Measurements from ENCODE around the gene KIF1A. TPM values are rescaled to one million over a fixed set of nuclear protein-coding genes. Genes with fewer than 3 reads are reported as not detected.

Gene KIF1A
- total and polyA plus RNA-seq, 2 of the 13 experiments (the other 11 are each of a cell fraction or from before 2014, with no cell fraction given), result 0.01 TPM; not detected in 1

DNA sequence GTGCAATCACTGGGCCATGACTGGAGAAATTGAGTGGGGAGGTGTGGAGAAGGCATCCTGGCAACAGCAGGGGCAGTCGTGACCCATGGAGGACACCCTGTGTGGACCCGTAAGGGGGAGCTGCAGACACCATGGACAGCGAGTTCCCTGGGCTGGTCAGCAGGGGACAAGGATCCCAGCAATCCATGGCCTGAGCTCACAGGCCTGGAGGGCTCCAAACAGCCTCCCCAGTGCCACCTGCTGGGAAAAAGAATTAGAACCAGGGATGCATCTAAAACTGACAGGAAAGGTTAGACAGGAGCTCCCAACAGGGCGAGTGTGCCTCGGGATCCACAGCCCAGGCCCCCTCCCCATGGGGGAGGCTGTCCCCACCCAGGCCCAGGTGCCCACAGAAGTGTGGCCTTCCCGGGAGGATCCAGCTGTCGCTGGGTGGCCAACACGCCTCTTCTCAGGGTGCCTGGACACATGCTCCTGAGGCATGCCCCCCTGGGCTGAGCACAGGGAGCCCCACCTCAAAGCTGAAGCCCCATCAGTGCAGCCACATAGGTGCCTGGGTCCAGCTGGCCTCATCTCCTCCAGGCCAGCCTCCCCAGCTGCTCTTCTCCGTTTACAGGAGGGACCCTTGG lies 20.5 kb upstream of the KIF1A start (continued):
- TF ChIP-seq ZNF766 (CRISPR knock-in tag; IDR thresholded peaks at IDR 0.05; ENCODE audit: borderline replicate concordance) (peak; percentile 50; the same call in 1 of the 2 replicates), BCLAF1 (IDR thresholded peaks at IDR 0.05) (no peak), ZNF75D (CRISPR knock-in tag; IDR thresholded peaks at IDR 0.05; ENCODE audit: borderline replicate concordance) (no peak), PRMT3 (CRISPR knock-in tag; IDR thresholded peaks at IDR 0.05; ENCODE audit: borderline replicate concordance, low read depth) (no peak), TGIF2 (CRISPR knock-in tag; IDR thresholded peaks at IDR 0.05) (no peak), FOXA1 (IDR thresholded peaks at IDR 0.05) (no peak), FOXA1 (CRISPR knock-in tag; IDR thresholded peaks at IDR 0.05) (peak; percentile 49), ISL2 (CRISPR knock-in tag; IDR thresholded peaks at IDR 0.05) (no peak), ZNF280D (CRISPR knock-in tag; IDR thresholded peaks at IDR 0.05) (no peak), ZNF160 (CRISPR knock-in tag; IDR thresholded peaks at IDR 0.05) (0 out of 2 replicates have a peak, but pooled peaks have one; percentile 31), ZNF34 (CRISPR knock-in tag; IDR thresholded peaks at IDR 0.05; ENCODE audit: borderline replicate concordance) (no peak), CENPX (CRISPR knock-in tag; IDR thresholded peaks at IDR 0.05) (no peak), CREB3 (CRISPR knock-in tag; IDR thresholded peaks at IDR 0.05) (0 out of 2 replicates have a peak, but pooled peaks have one; percentile 50), JARID2 (CRISPR knock-in tag; IDR thresholded peaks at IDR 0.05; ENCODE audit: insufficient replicate concordance) (no peak), PHF21A (CRISPR knock-in tag; IDR thresholded peaks at IDR 0.05) (no peak), KMT2A (CRISPR knock-in tag; IDR thresholded peaks at IDR 0.05) (no peak), ZFP36 (IDR thresholded peaks at IDR 0.05; ENCODE audit: borderline replicate concordance, low read depth, low read length, partially characterized antibody) (no peak), ZIK1 (CRISPR knock-in tag; IDR thresholded peaks at IDR 0.05; ENCODE audit: borderline replicate concordance, low read depth) (peak; percentile 76; the same call in 1 of the 2 replicates), KDM5B (CRISPR knock-in tag; IDR thresholded peaks at IDR 0.05; ENCODE audit: borderline replicate concordance) (peak; percentile 58; the same call in 1 of the 2 replicates)
- TF ChIP-seq, protein P1, sequence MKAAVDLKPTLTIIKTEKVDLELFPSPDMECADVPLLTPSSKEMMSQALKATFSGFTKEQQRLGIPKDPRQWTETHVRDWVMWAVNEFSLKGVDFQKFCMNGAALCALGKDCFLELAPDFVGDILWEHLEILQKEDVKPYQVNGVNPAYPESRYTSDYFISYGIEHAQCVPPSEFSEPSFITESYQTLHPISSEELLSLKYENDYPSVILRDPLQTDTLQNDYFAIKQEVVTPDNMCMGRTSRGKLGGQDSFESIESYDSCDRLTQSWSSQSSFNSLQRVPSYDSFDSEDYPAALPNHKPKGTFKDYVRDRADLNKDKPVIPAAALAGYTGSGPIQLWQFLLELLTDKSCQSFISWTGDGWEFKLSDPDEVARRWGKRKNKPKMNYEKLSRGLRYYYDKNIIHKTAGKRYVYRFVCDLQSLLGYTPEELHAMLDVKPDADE (CRISPR knock-in tag; IDR thresholded peaks at IDR 0.05), result no peak
- TF ChIP-seq, protein P2, sequence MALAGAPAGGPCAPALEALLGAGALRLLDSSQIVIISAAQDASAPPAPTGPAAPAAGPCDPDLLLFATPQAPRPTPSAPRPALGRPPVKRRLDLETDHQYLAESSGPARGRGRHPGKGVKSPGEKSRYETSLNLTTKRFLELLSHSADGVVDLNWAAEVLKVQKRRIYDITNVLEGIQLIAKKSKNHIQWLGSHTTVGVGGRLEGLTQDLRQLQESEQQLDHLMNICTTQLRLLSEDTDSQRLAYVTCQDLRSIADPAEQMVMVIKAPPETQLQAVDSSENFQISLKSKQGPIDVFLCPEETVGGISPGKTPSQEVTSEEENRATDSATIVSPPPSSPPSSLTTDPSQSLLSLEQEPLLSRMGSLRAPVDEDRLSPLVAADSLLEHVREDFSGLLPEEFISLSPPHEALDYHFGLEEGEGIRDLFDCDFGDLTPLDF (CRISPR knock-in tag; IDR thresholded peaks at IDR 0.05), result no peak
